CD14-positive monocyte (primary cell): ENCODE measurements around the gene PUM2. TPM values are rescaled to one million over a fixed set of nuclear protein-coding genes. Genes with fewer than 3 reads are reported as not detected.

Experiments
- DNase-seq, 3 donors: peaks; one replicate each; pipeline ENCODE4 v3.0.0-alpha.2; 2011 to 2022
- H2AFZ ChIP-seq: 2 replicates; pipeline ENCODE4 v1.6.0; 2012; ENCODE audit warnings: mild to moderate bottlenecking, low read depth, low read length, inconsistent platforms; ENCODE audit not compliant: insufficient read depth, poor library complexity, severe bottlenecking
- H3K27ac ChIP-seq, 2 donors: 1 replicate in 1 of 2; 2 replicates in 1 of 2; pipeline ENCODE4 v1.5.1; 2012 to 2013; ENCODE audit warnings: low read length in 2 of 2, control low read depth in 1 of 2, inconsistent platforms in 1 of 2, low read depth in 1 of 2, mild to moderate bottlenecking in 1 of 2
- H3K27me3 ChIP-seq, 2 donors: one replicate each; pipeline versions ENCODE4 v1.6.0 to v1.6.1; 2011 to 2013; ENCODE audit warnings: low read length in 2 of 2; ENCODE audit not compliant: control insufficient read depth in 2 of 2, insufficient read depth in 2 of 2
- H3K36me3 ChIP-seq, 2 donors: replicated peaks in 1 of 2; 1 replicate in 1 of 2; 2 replicates in 1 of 2; pipeline versions ENCODE4 v1.5.1 to v1.6.1; 2012 to 2013; ENCODE audit warnings: low read length in 2 of 2, control low read depth in 1 of 2, inconsistent platforms in 1 of 2, mild to moderate bottlenecking in 1 of 2; ENCODE audit not compliant: insufficient read depth in 2 of 2, control insufficient read depth in 1 of 2
- H3K4me1 ChIP-seq, 2 donors: 1 replicate in 1 of 2; 2 replicates in 1 of 2; pipeline versions ENCODE4 v1.5.1 to v1.6.1; 2012 to 2013; ENCODE audit warnings: low read length in 2 of 2, control low read depth in 1 of 2, inconsistent platforms in 1 of 2, mild to moderate bottlenecking in 1 of 2, moderate library complexity in 1 of 2; ENCODE audit not compliant: insufficient read depth in 2 of 2, control insufficient read depth in 1 of 2
- H3K4me2 ChIP-seq: replicated peaks from 2 replicates; pipeline ENCODE3; 2012; ENCODE audit warnings: low read length, moderate library complexity, mild to moderate bottlenecking; ENCODE audit not compliant: poor library complexity, severe bottlenecking; ENCODE audit errors: extremely low read depth
- H3K4me3 ChIP-seq, 3 experiments: fragments of 200-600 bp in 1 of 3; sonication (generic) in 1 of 3; replicated peaks in 1 of 3; 1 replicate in 2 of 3; 2 replicates in 1 of 3; pipeline ENCODE4 v1.5.1; 2011 to 2013; ENCODE audit warnings: low read length in 3 of 3, mild to moderate bottlenecking in 3 of 3, control low read depth in 2 of 3, low read depth in 2 of 3, inconsistent platforms in 1 of 3, moderate library complexity in 1 of 3
- H3K79me2 ChIP-seq: 2 replicates; pipeline ENCODE4 v1.6.0; 2012; ENCODE audit warnings: mild to moderate bottlenecking, control low read depth, inconsistent platforms, low read length, moderate library complexity; ENCODE audit not compliant: insufficient read depth
- H3K9ac ChIP-seq: 2 replicates; pipeline ENCODE4 v1.6.0; 2017; ENCODE audit warnings: low read length, mild to moderate bottlenecking; ENCODE audit not compliant: insufficient read depth, poor library complexity, severe bottlenecking
- H3K9me3 ChIP-seq, 2 donors: replicated peaks in 1 of 2; 1 replicate in 1 of 2; 2 replicates in 1 of 2; pipeline versions ENCODE4 v1.5.1 to v1.6.1; 2012 to 2013; ENCODE audit warnings: low read length in 2 of 2, control low read depth in 1 of 2; ENCODE audit not compliant: control insufficient read depth in 1 of 2, insufficient read depth in 1 of 2
- H4K20me1 ChIP-seq: 2 replicates; pipeline ENCODE4 v1.6.0; 2012; ENCODE audit warnings: mild to moderate bottlenecking, low read length, control low read depth, moderate library complexity; ENCODE audit not compliant: insufficient read depth
- H3K27ac Mint-ChIP-seq, 7 donors: one replicate each; pipeline ENCODE4 v1.8.0; 2020; ENCODE audit warnings: mild to moderate bottlenecking in 7 of 7, mixed read lengths in 7 of 7, moderate library complexity in 6 of 7, inconsistent platforms in 2 of 7
- H3K27me3 Mint-ChIP-seq, 3 donors: one replicate each; pipeline ENCODE4 v1.8.0; 2021 to 2022; ENCODE audit warnings: low read depth in 3 of 3, mild to moderate bottlenecking in 3 of 3, mixed read lengths in 3 of 3, moderate library complexity in 3 of 3, inconsistent platforms in 1 of 3
- H3K36me3 Mint-ChIP-seq, 2 donors: one replicate each; pipeline ENCODE4 v1.8.0; 2020; ENCODE audit warnings: mixed read lengths in 2 of 2, inconsistent platforms in 1 of 2, mild to moderate bottlenecking in 1 of 2
- H3K4me1 Mint-ChIP-seq: one replicate; pipeline ENCODE4 v1.8.0; 2020; ENCODE audit warnings: mild to moderate bottlenecking, mixed read lengths
- H3K4me3 Mint-ChIP-seq, 2 donors: one replicate each; pipeline ENCODE4 v1.8.0; 2020; ENCODE audit warnings: mild to moderate bottlenecking in 2 of 2, mixed read lengths in 2 of 2, moderate library complexity in 1 of 2
- H3K9me3 Mint-ChIP-seq, 7 donors: one replicate each; pipeline ENCODE4 v1.8.0; 2020 to 2022; ENCODE audit warnings: mixed read lengths in 7 of 7, mild to moderate bottlenecking in 6 of 7, moderate library complexity in 6 of 7, inconsistent platforms in 2 of 7
- CTCF ChIP-seq: fragments of 200-600 bp; IDR thresholded peaks from one replicate; pipeline ENCODE4 v1.8.0; 2022; ENCODE audit warnings: antibody characterized with exemption, mild to moderate bottlenecking
- WGBS: methylation state at CpG from one replicate; pipeline ENCODE4 v1.1.5; 2013; ENCODE audit warnings: missing lambda C conversion rate; ENCODE audit not compliant: insufficient coverage; 5-methylcytosine and 5-hydroxymethylcytosine counted together
- intact Hi-C, 2 donors: fragments of 100-400 bp; cut with micrococcal nuclease; formaldehyde crosslinking; loops; one replicate each; pipeline versions ENCODE4 v1.15.0 to v1.15.1; 2023
- polyA plus RNA-seq, 3 donors: library from polyadenylated mRNA; depleted of rRNA in 1 of 3; unstranded in 2 of 3; stranded (reverse) in 1 of 3; fragments of 300-500 nt in 2 of 3; fragments of >200 nt in 1 of 3; fragmentation: Illumina TruSeq in 2 of 3; gene quantifications; 1 replicate in 2 of 3; 2 replicates in 1 of 3; pipeline ENCODE4 v1.2.3, GENCODE V29; 2012 to 2021

Gene PUM2
- polyA plus RNA-seq, 3 donors, result 7.2 to 22.4 (median 8.3) TPM

GRCh38 chr2:20372896-20373640 lies 22.4 kb upstream of the PUM2 start:
- H3K4me3 ChIP-seq, result no peak overlapping the region
- Mint-ChIP-seq H3K27me3 (peaks cover 6 to 13% (median 13%) of the 10 kb centered on the region in 3 donors), H3K4me1 (no peaks in the 10 kb centered on the region), H3K4me3 (no peak overlapping the region), H3K27ac (no peak overlapping the region), H3K9me3 (peaks cover 1 to 10% (median 5%) of the 10 kb centered on the region in 7 donors), H3K36me3 (no peaks in the 10 kb centered on the region)
- H3K36me3 ChIP-seq, result no peaks in the 10 kb centered on the region
- no peak overlapping the region for H2AFZ ChIP-seq
- TF ChIP-seq CTCF, result no peak
- H3K79me2 ChIP-seq, result no peaks in the 10 kb centered on the region
- H4K20me1 ChIP-seq, result no peaks in the 10 kb centered on the region
- no peak overlapping the region for H3K9ac ChIP-seq
- H3K27ac ChIP-seq, result no peak overlapping the region
- H3K27me3 ChIP-seq, result peaks cover 2% of the 10 kb centered on the region in 2 donors
- no peak for DNase-seq
- peaks cover 0 to under 1% of the 10 kb centered on the region in 2 donors for H3K9me3 ChIP-seq
- no peaks in the 10 kb centered on the region for H3K4me1 ChIP-seq
- 100% methylated on average over 2 of the region's 3 CpGs for WGBS
- no peak overlapping the region for H3K4me2 ChIP-seq
- intact Hi-C loops, result no loop called here

DNA sequence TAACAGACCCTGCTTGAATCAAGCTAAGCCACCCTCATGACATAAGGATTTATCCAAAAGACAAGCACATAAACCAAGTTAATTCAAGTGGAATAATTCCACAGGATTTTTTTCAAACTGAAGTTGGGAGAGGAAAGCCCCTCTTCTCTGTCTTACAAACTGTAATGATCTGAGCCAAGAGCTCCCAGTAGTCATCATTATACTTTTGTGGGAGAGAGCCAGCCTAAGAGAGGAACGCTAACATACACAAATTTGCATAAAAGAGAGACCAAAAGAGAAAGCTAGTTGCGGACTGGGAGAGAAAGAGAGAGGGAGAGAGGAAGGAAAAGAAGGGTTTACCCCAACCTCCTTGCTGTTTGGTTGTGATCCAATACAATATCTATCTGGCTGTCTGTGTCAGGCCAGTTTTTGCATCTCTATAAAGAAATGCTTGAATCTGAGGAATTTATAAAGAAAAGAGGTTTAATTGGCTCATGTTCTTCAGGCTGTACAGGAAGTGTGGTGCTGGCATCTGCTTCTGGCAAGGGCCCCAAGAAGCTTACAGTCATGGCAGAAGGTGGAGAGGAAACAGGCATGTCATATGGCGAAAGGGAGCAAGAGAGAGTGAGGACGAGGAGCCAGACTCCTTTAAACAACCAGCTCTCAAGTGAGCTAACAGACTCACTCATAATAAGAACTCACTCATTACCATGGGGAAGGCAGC lies 20.8 kb upstream of the PUM2 start:
- H3K79me2 ChIP-seq, result no peaks in the 10 kb centered on the region
- H3K27ac ChIP-seq, result no peak overlapping the region
- peaks cover 0 to 5% of the 10 kb centered on the region in 2 donors for H3K9me3 ChIP-seq
- no peaks in the 10 kb centered on the region for H3K4me1 Mint-ChIP-seq
- H3K4me2 ChIP-seq, result no peak overlapping the region
- H3K4me1 ChIP-seq, result no peaks in the 10 kb centered on the region
- H3K27me3 ChIP-seq, result peaks cover 2% of the 10 kb centered on the region in 2 donors
- H3K36me3 ChIP-seq, result no peaks in the 10 kb centered on the region
- no peak overlapping the region for H3K4me3 ChIP-seq
- H3K9ac ChIP-seq, result no peak overlapping the region
- H3K36me3 Mint-ChIP-seq, result no peaks in the 10 kb centered on the region
- H3K27me3 Mint-ChIP-seq, result peaks cover 8 to 16% (median 11%) of the 10 kb centered on the region in 3 donors
- intact Hi-C loops, result no loop called here
- no peak for TF ChIP-seq CTCF
- H3K27ac Mint-ChIP-seq, result no peak overlapping the region
- no peak overlapping the region for H3K4me3 Mint-ChIP-seq
- no CpG with 5 or more reads among the region's 4 CpGs for WGBS
- DNase-seq, result no peak
- H4K20me1 ChIP-seq, result no peaks in the 10 kb centered on the region
- no peak overlapping the region for H2AFZ ChIP-seq
- peaks cover 1 to 20% (median 8%) of the 10 kb centered on the region in 7 donors for H3K9me3 Mint-ChIP-seq
